ENCODE measurements around the gene PTK6.

The PTK6 gene

GRCh38 chr20:63565021-63565698 lies 28.0 kb upstream of the PTK6 start:
- Histone ChIP-seq H3K4me1 (ENCODE audit: control insufficient read depth in 2 of 2, insufficient read depth in 1 of 2, low read depth in 1 of 2, low read length in 2 of 2) (no peaks in the 10 kb centered on the region), H3K23ac (ENCODE audit: low read depth, low read length, poor library complexity) (peak overlapping the region; percentile 85), H2BK15ac (ENCODE audit: low read length) (no peak overlapping the region), H3K14ac (ENCODE audit: low read length) (no peak overlapping the region), H3K4me3 (ENCODE audit: low read length in 2 of 2) (no peak overlapping the region), H3K79me1 (ENCODE audit: low read depth, low read length) (peaks cover 1% of the 10 kb centered on the region), H2AFZ (ENCODE audit: low read length) (no peak overlapping the region), H2BK120ac (ENCODE audit: low read depth, low read length) (no peak overlapping the region), H4K91ac (ENCODE audit: low read depth, low read length, poor library complexity) (no peak overlapping the region), H3K4ac (ENCODE audit: low read length) (no peak overlapping the region), H2AK5ac (ENCODE audit: low read depth, low read length) (no peak overlapping the region), H3K36me3 (replicated peaks in 1 of 2; ENCODE audit: control insufficient read depth in 2 of 2, insufficient read depth in 2 of 2, low read length in 2 of 2) (no peaks in the 10 kb centered on the region), H3K4me2 (ENCODE audit: insufficient read depth, low read length, poor library complexity, severe bottlenecking) (no peak overlapping the region), H2BK12ac (ENCODE audit: low read length) (no peak overlapping the region), H4K8ac (ENCODE audit: low read depth, low read length) (no peak overlapping the region), H3K9ac (ENCODE audit: low read depth, low read length, poor library complexity) (peak overlapping the region; percentile 53), H2BK5ac (ENCODE audit: low read length) (peak overlapping the region; percentile 24), H3K27me3 (ENCODE audit: control insufficient read depth in 3 of 3, insufficient read depth in 3 of 3, low read depth in 1 of 3, low read length in 3 of 3) (no peaks in the 10 kb centered on the region), H3K27ac (replicated peaks; ENCODE audit: low read length) (no peak overlapping the region), H3K9me3 (replicated peaks in 1 of 2; ENCODE audit: control insufficient read depth in 2 of 2, insufficient read depth in 1 of 2, low read depth in 1 of 2, low read length in 2 of 2) (no peaks in the 10 kb centered on the region), H3K18ac (ENCODE audit: low read length) (peak overlapping the region; percentile 17)
- no CpG with 5 or more reads among the region's 61 CpGs for WGBS, 2 donors (ENCODE audit: extremely low coverage in 2 of 2, insufficient read length in 2 of 2, insufficient replicate concordance in 1 of 2)
- DNase-seq (ENCODE audit: low spot score): no peak

- Histone ChIP-seq H2BK15ac (ENCODE audit: low read length) (no peak overlapping the region), H2BK120ac (ENCODE audit: low read depth, low read length) (no peak overlapping the region), H3K36me3 (replicated peaks in 1 of 2; ENCODE audit: control insufficient read depth in 2 of 2, insufficient read depth in 2 of 2, low read length in 2 of 2) (no peaks in the 10 kb centered on the region), H3K9ac (ENCODE audit: low read depth, low read length, poor library complexity) (peak overlapping the region; percentile 60), H4K91ac (ENCODE audit: low read depth, low read length, poor library complexity) (no peak overlapping the region), H3K14ac (ENCODE audit: low read length) (peak overlapping the region; percentile 4), H3K27ac (replicated peaks; ENCODE audit: low read length) (no peak overlapping the region), H3K4ac (ENCODE audit: low read length) (no peak overlapping the region), H2BK12ac (ENCODE audit: low read length) (peak overlapping the region; percentile 73), H2AFZ (ENCODE audit: low read length) (no peak overlapping the region), H3K79me1 (ENCODE audit: low read depth, low read length) (peaks cover 1% of the 10 kb centered on the region), H3K23ac (ENCODE audit: low read depth, low read length, poor library complexity) (peak overlapping the region; percentile 85), H2AK5ac (ENCODE audit: low read depth, low read length) (no peak overlapping the region), H3K4me2 (ENCODE audit: insufficient read depth, low read length, poor library complexity, severe bottlenecking) (no peak overlapping the region), H3K18ac (ENCODE audit: low read length) (peak overlapping the region; percentile 11), H3K27me3 (ENCODE audit: control insufficient read depth in 3 of 3, insufficient read depth in 3 of 3, low read depth in 1 of 3, low read length in 3 of 3) (no peaks in the 10 kb centered on the region), H3K4me3 (ENCODE audit: low read length in 2 of 2) (no peak overlapping the region), H3K9me3 (replicated peaks in 1 of 2; ENCODE audit: control insufficient read depth in 2 of 2, insufficient read depth in 1 of 2, low read depth in 1 of 2, low read length in 2 of 2) (no peaks in the 10 kb centered on the region), H3K4me1 (ENCODE audit: control insufficient read depth in 2 of 2, insufficient read depth in 1 of 2, low read depth in 1 of 2, low read length in 2 of 2) (no peaks in the 10 kb centered on the region), H2BK5ac (ENCODE audit: low read length) (peak overlapping the region; percentile 66), H4K8ac (ENCODE audit: low read depth, low read length) (peak overlapping the region; percentile 82)
- no CpG with 5 or more reads among the region's 62 CpGs for WGBS, 2 donors (ENCODE audit: extremely low coverage in 2 of 2, insufficient read length in 2 of 2, insufficient replicate concordance in 1 of 2)
- DNase-seq (ENCODE audit: low spot score): no peak
Measured at GRCh38 chr20:63564036-63564810, 27.0 kb upstream of the PTK6 start.

- Histone ChIP-seq H3K27me3 (ENCODE audit: control insufficient read depth in 3 of 3, insufficient read depth in 3 of 3, low read depth in 1 of 3, low read length in 3 of 3) (no peaks in the 10 kb centered on the region), H2BK120ac (ENCODE audit: low read depth, low read length) (no peak overlapping the region), H3K4me1 (ENCODE audit: control insufficient read depth in 2 of 2, insufficient read depth in 1 of 2, low read depth in 1 of 2, low read length in 2 of 2) (no peaks in the 10 kb centered on the region), H3K18ac (ENCODE audit: low read length) (no peak overlapping the region), H3K4me2 (ENCODE audit: insufficient read depth, low read length, poor library complexity, severe bottlenecking) (no peak overlapping the region), H3K9ac (ENCODE audit: low read depth, low read length, poor library complexity) (peak overlapping the region; percentile 60), H3K4me3 (ENCODE audit: low read length in 2 of 2) (no peak overlapping the region), H3K9me3 (replicated peaks in 1 of 2; ENCODE audit: control insufficient read depth in 2 of 2, insufficient read depth in 1 of 2, low read depth in 1 of 2, low read length in 2 of 2) (no peaks in the 10 kb centered on the region), H2BK15ac (ENCODE audit: low read length) (no peak overlapping the region), H3K27ac (replicated peaks; ENCODE audit: low read length) (no peak overlapping the region), H2AK5ac (ENCODE audit: low read depth, low read length) (peak overlapping the region; percentile 28), H2BK5ac (ENCODE audit: low read length) (peak overlapping the region; percentile 66), H4K91ac (ENCODE audit: low read depth, low read length, poor library complexity) (no peak overlapping the region), H3K36me3 (replicated peaks in 1 of 2; ENCODE audit: control insufficient read depth in 2 of 2, insufficient read depth in 2 of 2, low read length in 2 of 2) (no peaks in the 10 kb centered on the region), H3K79me1 (ENCODE audit: low read depth, low read length) (peaks cover 1% of the 10 kb centered on the region), H3K4ac (ENCODE audit: low read length) (no peak overlapping the region), H3K23ac (ENCODE audit: low read depth, low read length, poor library complexity) (peak overlapping the region; percentile 55), H4K8ac (ENCODE audit: low read depth, low read length) (no peak overlapping the region), H2AFZ (ENCODE audit: low read length) (no peak overlapping the region), H3K14ac (ENCODE audit: low read length) (no peak overlapping the region), H2BK12ac (ENCODE audit: low read length) (no peak overlapping the region)
- WGBS, 2 donors (ENCODE audit: extremely low coverage in 2 of 2, insufficient read length in 2 of 2, insufficient replicate concordance in 1 of 2): no CpG with 5 or more reads among the region's 55 CpGs
- no peak for DNase-seq (ENCODE audit: low spot score)
Measured at GRCh38 chr20:63563225-63563935, 26.2 kb upstream of the PTK6 start.

Data from neuronal stem cell (in vitro differentiated cells).